Activated CD4-positive, CD25-positive, alpha-beta regulatory T cell treated with anti-CD3 and anti-CD28 coated beads, Interleukin-2, amount 50 U/mL, for 24 hours (primary cell): ENCODE measurements around the gene VAC14.
"Not testable (repeated sequence)": the region's sequence is repeated elsewhere in the genome, so short reads cannot be mapped to it uniquely, and the experiment has no call there.

ENCODE experiments used
- ATAC-seq, 2 donors: fragments of 150-1000 bp; cut with Tn5 transposase; one replicate each; pipeline ENCODE4 v1.10.0; 2021; ENCODE audit warnings: mild to moderate bottlenecking in 1 of 2, moderate library complexity in 1 of 2

The VAC14 gene

GRCh38 chr16:70660672-70661350, 140.1 kb downstream of the VAC14 start:
- no peak for ATAC-seq

- ATAC-seq, result no peak
These were observed 140.8 kb downstream of the VAC14 start for GRCh38 chr16:70659953-70660671.

- ATAC-seq, result no peak
These were observed 141.4 kb downstream of the VAC14 start for GRCh38 chr16:70659546-70659945.

GRCh38 chr16:70658921-70659320, 142.0 kb downstream of the VAC14 start:
- ATAC-seq, result no peak

- no peak for ATAC-seq
These were observed 143.0 kb downstream of the VAC14 start for GRCh38 chr16:70657956-70658355.

GRCh38 chr16:70656712-70657263, 144.2 kb downstream of the VAC14 start:
- ATAC-seq, result no peak

GRCh38 chr16:70656065-70656711, 144.8 kb downstream of the VAC14 start:
- ATAC-seq, result no peak

- ATAC-seq, result peak; percentile 55 to 68
These were observed 146.9 kb downstream of the VAC14 start for GRCh38 chr16:70653809-70654771.

- ATAC-seq, result no peak
These were observed 147.6 kb downstream of the VAC14 start for GRCh38 chr16:70653406-70653805.

GRCh38 chr16:70652322-70652721, 148.6 kb downstream of the VAC14 start:
- no peak for ATAC-seq

- ATAC-seq, result no peak
These were observed 149.4 kb downstream of the VAC14 start for GRCh38 chr16:70651524-70651923.

- no peak for ATAC-seq
These were observed 150.7 kb downstream of the VAC14 start for GRCh38 chr16:70650216-70650615.

GRCh38 chr16:70649300-70649699, 151.7 kb downstream of the VAC14 start:
- no peak for ATAC-seq

GRCh38 chr16:70648606-70649005, 152.4 kb downstream of the VAC14 start:
- no peak for ATAC-seq

- ATAC-seq, result no peak
These were observed 153.3 kb downstream of the VAC14 start for GRCh38 chr16:70647441-70648359.

- ATAC-seq, result no peak
These were observed 154.4 kb downstream of the VAC14 start, which contains the start of gene IL34 for GRCh38 chr16:70646260-70647241. Gene IL34, plus strand, starts transcription at chr16:70646559. Its CDS starts 389 bp downstream, at chr16:70646948.

GRCh38 chr16:70644763-70645597, 156.0 kb downstream of the VAC14 start:
- no peak for ATAC-seq

GRCh38 chr16:70643264-70643663, 157.7 kb downstream of the VAC14 start:
- not testable (repeated sequence) for ATAC-seq

- ATAC-seq, result no peak
These were observed 158.3 kb downstream of the VAC14 start for GRCh38 chr16:70642633-70643032.
